Smooth muscle cell of the brain vasculature (primary cell): ENCODE data around the gene UST.

ENCODE experiments used
- DNase-seq: peaks from one replicate; pipeline ENCODE4 v3.0.0-alpha.2; 2012; ENCODE audit warnings: low read depth, low spot score

Gene UST

DNA sequence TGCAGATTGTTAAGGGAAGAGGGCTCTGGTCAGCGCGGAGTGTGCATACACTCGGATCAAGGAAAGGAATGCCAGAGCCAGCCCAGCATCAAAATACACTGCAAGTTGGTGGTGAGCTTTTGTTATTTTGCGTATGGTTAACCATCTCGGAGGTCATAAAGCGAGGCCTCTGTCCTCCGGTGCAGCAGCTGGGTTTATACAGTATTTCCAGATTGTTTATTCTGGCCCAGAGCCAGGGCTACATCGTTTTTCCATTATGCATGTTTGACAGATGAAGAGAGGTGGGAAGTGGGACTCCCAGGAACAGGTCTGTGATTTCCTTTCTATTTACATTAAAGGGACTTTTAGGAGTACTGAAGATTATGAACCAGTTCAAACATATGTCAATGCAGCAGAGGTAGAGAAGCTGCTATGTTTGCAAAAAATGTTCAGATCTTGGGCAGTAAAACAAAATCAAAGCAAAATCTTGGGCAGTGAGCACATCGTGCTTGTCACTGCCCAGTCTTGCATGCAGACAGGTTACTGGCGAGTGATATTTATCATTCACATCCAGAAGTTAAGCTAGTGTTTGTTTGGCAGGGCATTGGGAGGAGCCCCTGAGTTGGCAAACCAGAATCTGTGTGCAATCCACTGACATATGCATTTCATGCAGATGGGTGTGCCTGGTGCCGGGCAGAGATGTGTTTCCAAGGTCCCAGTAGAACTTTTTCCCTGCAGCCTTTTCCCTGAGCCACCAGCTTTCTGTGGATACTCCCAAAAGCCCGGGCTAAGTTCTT lies 314.3 kb downstream of the UST start:
- peak; percentile 93 for DNase-seq

DNA sequence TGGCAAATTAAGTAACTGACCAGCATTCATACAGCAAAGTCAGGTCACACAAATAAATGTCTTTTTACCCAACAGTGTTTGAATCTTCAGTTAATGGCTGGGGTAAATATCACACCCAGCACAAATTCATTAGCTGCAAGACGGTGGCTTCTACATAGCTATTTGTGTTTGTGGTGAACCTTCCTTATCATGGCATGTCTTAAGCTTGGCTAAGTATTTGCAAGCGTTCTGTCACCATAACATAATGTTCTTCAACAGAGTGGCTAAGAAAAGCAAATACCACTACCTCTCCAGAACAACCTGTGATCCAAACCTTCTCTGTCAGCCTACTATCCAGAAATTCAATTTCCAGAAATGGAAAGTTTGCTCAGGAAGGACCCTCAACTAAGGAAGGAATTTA lies 315.1 kb downstream of the UST start:
- no peak for DNase-seq

DNA sequence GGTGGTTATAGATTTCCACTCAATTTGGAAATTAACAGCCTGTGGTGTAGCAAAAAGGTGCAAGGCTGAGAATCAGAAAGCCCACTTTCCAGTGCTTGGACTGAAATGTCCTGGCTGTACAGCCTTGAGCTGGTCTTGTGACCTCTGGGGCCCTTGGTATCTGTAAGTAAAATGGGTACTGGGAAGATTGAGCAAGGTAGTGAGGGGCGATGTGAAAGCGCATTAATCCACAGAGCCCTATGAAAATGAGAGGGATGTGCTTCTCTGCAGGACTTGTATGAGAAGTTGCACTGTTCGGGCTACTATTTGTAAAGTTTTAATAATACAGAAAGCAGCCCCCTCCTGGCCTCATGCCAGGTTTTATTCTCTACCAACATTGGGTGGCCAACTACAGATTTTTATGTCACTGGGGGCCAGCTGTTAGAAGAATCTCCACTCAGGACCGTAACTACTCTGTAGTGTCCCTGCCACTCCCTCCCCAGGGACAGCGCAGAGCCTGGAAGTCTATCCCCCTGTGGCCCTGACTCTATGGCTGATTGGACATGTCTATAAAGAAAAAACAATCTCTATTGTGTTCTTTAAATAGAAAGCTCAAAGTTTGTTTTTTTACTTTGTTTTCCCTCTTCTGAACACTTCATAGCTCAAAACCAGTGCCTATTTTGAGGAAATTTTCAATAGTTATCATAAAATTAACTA lies 316.0 kb downstream of the UST start:
- no peak for DNase-seq

DNA sequence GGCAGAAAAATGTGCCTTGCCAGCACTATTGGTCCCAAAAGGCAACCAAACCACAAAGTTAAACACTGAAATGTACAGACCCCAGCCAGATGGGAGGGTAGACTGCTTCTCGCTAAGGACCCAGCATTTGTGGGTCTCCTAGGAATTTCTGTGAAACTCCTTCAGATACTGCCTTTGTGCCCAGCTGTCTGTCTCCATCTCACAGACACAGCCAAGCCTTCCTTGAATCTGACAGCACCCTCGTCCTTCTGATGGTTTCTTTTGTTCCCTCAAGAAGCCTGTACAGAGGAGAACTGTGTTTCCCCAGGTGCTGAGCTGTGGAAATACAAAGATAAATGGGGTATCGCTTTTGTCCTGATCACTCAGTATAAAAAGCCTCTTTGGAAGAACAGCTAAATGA lies 316.6 kb downstream of the UST start:
- no peak for DNase-seq

DNA sequence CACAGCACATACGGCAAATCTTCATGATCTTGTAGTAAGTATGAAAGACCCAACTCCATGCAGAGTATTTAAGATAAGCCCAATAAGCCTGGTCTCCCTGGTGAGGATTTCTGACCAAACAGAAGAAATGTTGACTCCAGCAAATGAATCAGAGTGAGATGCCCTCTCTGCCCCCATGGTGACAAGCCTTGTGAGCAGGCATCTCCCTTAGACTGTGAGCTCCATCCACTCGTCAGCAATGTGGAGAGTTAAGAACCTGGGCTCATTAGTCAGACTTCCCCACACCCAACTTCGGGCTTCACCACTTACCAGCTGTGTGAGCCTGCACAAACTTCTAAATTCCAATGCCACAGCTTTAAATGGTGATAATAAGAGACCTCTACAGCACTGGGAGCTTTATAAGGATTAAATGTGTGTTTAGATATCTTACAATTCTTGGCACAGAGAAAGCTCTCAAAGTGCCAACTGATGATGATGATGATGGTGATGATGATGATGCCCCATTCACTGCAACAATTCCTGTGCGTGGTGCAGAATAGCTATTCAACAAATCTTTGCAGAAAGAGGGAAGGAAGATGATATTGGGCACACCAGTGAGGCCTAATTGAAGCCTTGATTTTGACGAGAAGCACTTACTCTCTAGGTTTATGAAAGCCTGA lies 317.3 kb downstream of the UST start:
- DNase-seq, result no peak

DNA sequence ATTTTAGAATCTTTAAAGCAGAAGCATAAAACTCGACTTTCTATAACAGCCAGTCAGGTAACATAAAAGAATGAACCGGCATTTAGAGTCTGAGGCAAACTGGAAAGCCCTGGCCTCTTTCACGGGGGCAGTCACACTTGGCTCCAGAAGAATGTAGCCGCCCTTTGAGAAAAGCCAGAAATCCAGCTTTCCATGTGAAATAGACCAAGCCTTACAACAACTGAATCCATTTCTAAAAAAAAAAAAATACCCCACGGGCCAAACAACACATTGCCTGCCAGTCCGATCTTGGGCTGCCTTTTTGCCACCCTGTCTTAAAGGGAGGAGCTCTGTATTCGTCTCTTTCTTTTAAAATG lies 317.8 kb downstream of the UST start:
- no peak for DNase-seq

DNA sequence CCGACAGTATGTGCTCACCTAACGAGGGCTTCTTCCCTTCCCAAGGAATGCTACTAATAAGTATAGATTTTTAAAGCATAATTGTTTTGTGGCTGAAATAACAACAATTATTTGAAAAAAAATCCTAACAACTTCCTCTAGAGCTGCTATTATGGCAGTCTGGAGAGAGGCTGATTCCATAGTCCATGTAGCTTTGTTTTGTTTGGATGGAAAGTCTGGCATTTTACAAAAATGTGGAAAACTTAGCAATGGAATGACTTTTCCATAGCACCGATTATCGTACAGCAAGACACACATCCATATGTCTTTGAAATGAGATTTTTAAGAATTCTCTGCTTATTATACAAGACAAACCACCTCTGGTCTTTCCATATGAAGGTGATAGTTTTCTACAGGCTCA lies 318.3 kb downstream of the UST start:
- DNase-seq, result no peak

DNA sequence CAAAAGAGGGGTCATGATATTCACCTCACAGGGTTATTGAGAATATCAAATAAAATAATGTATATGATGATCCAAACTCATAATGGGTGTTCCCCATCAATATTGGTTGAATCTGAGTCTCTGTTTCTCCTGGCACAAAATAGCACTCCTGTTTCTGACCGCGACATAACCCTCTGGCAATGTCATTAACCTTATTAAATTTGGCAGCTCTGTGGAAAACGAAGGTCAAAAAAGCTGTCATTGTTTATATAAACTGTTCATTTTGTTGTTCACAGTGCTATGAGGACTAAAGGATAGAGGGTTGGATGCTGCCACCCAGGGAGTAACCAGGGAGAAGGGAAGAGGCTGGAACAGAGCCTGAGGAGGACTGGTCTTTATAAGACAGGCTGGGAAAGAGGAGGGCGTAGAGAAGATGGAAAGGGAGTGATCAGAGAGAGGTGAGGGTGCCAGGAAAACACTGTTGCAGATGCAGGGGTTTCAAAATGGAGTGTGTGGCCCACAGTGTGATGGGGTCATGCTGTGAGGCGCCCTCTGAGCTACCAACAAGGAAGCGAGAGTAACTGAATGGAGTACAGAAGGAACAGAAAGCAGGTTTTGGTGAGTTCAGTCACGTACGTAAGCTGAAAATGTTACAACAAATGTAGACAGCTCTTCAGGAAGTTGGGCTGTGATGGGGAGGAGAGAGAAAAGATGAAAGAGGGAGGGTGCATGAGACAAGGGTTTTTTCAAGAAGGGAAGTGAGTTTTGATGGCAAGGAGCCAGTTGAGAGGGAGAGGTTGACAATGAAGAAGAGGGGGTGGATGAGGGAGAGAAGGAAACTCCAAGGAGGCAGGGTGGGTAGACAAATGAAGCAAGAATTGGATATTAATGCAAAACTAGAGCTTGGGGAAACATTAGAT lies 319.1 kb downstream of the UST start:
- DNase-seq, result no peak

DNA sequence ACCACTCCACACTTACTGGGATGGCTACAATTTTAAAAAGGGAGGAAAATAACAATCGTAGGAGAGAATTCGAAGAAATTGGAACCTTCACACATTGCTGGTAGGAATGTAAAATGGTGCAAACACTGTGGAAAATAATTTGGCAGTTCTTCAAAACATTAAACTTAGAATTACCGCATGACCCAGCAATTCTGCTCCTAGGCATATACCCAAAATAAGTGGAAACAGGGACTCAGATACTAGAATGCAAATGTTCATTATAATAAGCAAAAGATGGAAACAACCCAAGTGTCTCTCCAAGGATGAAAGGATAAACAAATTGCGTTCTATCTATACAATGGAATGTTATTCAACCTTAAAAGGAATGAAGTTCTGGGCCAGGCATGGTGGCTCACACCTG lies 325.2 kb downstream of the UST start:
- DNase-seq, result no peak

DNA sequence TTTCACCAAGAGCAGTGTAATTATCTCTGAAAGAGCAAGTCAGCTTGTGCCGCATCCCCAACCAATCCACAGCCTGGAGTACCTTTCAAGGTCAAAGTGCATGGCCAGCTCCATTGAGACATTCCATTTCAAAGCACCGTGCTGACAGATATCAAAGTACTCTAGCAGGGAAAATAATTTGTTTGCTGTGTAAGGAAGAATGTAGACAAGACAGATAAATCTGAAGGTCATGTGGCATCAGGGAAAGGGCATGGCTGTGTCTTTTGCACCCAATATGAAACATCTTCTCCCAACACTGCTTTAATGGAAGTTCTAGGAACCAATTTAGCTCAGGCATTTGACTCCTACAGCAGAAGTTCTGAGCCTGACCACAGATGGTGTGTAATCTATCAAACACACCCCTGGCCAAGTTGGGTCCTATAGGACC lies 328.0 kb downstream of the UST start:
- no peak for DNase-seq

DNA sequence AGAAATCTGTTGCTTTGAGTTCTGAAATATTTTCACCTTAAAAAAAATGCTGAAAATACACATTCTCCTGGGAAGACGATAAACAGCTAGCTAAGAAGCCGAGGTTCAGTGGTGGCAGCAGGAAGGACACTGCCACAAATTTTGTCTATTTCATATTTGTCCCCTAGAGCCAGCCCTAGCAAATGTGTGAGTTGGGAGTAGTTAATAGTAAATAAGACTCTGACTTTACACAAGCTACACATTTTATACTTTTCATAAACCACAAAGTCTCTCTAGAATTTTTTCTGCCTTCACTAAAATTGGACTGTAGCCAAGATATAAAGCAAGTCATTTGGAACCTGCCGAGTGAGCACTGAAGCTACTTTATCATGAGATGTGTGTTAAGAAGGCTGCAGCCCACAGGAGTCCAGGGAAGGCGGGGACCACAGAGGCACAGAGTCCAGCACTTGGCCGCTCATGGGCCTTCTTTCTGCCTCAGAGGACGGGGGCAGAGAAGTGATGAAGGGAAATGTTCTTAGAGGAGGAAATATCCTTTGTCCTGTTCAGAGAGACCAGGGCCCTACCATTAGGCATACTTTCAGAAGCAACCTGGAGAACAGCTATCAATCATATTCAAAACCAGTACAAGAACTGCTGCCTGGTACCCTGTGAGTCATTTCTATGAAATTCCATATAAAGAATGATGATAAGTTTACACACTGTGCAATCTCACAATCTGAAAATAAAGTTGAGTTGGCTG lies 329.0 kb downstream of the UST start:
- DNase-seq, result no peak

DNA sequence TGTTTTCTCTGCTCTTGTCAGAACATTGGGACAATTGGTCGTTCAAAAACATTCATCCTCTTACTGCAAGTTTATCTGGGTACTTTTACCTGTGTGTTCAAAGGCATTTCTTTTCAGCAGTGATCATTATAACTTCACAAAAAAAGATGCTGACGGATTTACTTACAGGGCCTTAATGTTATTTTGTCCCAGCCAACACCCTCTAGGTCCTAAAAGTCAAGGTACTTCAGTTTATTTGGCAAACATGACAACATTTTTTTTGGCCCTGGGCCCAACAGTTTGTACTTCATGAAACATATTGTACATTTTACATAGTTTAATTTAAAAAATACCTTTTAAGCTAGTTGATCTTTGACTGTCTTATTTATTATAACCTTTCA lies 329.5 kb downstream of the UST start:
- no peak for DNase-seq

DNA sequence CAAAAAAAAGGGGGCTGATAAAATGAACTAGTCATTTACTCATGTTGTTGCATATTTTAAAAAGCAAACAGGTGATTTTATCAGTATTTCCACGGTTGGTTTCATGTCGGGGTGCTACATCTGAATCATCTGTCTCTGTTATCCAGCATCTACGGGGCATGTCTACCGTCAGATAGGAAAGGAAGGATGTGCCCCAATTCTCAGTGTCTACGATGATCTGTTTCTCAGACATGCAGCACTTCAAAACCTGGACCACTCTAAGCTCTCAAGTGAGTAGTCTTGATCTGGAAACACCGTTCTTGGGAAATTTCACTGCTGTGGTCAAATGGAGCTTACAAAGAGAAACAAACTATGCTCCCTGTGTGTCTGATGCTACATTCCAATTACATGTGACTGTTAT lies 330.4 kb downstream of the UST start:
- DNase-seq, result no peak

DNA sequence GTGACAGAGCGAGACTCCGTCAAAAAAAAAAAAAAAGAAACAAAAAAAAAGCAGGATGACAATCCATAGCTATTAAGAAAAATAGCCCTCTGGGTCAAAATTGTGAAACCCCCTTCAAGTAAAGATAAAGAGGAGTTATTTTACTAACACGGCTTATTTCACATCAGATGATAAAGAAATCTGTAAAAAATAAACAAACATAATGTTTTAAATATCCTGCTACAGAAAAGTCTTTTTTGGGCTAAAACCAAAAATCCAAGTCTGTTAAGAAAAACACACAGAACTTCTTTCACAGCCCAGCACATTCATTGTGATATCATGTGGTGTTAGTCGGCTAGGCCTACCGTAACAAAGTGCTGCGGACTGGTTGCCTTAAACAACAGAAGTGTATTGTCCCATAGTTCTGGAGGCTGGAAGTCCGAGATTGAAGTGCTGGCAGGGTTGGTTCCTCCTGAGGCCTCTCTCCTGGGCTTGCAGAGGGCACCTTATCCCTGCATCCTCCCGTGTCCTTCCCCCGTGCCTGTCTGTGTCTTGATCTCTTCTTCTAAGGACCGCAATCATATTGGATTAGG lies 331.5 kb downstream of the UST start:
- no peak for DNase-seq

DNA sequence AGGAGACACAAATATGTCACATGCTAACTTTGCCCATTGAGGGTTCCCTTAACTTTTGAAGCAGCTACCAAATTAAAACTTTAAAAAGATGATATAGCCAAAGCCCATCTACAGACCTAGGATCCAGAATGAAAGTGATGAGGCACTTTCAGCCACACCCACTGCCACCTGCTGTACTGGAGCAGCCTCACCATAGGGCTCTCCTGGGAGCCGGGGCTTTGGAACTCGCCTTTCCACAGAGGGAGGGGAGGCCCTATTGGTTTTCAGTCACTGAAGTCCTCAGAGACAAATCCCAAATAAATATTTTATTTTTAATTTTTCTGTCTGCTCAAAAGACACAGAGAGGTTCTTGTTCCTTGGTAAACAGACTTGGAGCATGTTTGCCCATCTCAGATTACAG lies 332.6 kb downstream of the UST start:
- DNase-seq, result no peak

DNA sequence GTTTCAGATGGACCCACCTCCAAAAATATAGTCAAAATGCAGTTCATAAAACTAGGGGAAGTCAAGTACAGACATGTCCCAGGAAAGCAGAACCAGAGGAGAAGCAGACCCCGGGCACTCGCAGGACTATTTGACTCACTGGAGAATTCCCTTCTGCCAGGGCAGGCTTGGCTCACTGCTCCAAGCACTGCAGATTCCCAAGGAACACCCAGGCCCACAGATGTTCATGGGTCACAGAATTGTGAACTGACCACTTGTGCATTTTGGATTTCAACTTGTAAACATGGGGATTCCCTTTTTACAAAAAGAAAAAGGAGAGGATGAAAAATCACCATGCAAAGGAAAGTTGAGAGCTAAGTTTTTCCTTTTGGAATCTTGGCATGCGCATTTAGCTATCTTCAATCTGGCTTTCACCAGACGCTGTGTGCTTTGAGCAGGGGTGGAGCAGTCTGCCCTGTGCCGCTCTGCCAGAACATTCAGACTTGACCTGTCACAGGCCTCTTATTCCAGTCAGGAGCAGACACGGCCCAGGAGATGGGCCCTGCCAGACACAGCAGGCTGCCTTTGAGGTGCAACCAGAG lies 333.2 kb downstream of the UST start:
- no peak for DNase-seq

DNA sequence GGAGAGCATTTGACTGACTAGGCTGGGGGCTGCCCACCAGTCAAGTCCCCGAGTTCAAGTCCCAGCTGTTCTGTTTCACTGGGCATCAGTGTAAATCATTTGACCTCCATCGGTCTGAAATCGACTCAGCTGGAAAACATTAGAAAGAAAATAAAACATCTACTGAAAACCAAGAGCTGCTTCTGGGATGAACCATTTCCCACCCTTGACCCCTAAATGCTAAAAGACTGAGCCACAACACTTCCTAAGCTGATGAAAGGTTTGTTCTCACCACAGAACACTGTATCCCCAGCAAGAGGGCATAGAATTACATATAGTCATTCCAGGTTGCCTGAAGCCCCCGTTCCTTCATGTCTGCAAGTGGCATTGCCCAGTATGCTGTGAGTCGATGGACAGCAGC lies 333.7 kb downstream of the UST start:
- no peak for DNase-seq

DNA sequence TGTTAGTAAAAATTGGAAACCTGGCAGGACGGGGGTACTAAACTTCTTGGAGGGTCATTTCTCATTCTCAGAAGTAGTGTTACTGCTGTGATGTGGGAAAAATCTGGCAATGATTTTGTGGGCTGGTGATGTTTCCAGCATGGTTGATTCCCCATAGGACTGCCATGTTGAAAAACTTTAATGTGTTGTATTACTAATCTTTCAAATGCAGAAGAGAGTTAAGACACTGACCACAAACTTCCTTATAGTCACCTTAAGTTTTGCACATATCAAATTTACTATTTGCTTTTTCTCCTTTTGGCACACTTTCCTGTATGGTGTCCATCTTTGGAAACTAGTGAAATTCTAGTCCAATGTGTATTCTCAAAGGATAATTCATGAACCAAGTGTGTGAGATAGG lies 334.5 kb downstream of the UST start:
- no peak for DNase-seq

DNA sequence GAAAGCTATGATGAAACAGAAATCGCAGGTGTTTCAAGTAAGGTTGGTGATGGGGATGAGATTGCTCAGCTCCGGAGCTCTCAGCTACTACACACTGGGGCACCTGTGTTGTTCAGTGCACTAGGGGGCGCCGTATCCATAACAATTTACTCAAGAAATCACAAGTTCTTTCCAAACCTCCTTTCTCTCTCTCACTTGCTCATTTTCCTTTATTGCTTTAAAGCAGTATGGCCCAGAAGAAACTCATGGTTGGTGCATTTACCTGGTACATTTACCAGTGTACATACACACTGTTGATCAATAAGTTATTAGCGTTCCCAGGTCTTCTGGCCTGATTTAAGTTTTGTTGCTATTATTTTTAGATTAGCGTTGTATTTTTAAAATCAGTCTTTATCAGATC lies 335.5 kb downstream of the UST start:
- DNase-seq, result no peak

DNA sequence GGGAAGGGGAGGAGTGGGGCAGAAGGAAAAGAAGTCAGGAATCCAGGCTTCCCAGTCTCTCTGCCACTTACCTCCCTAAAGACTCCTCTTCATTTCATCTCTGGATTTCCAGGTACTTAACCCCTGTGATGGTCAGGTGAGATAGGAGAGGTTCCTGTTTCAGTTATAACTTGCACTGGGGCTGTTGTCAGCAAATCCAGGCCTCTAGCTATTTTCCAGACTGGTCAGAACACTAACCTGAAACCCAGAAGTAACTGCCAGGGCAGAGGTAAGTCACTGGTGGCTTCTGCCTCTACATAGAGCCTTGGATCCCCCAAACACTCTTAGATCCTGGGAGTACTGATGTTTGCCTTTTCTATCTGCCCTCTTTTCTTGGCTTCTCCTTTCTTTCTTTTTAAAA lies 337.2 kb downstream of the UST start:
- no peak for DNase-seq
